Tibial nerve (tissue), 4 donors: ENCODE measurements around the gene ATP13A2. TPM values are rescaled to one million over a fixed set of nuclear protein-coding genes. Genes with fewer than 3 reads are reported as not detected.

Experiments
- DNase-seq, 2 donors: peaks; one replicate each; pipeline ENCODE4 v3.0.0-alpha.2; 2019; ENCODE audit warnings: low spot score in 2 of 2
- H3K27ac ChIP-seq, 4 donors: fragments of 200-600 bp; sonication (generic) in 3 of 4; one replicate each; pipeline ENCODE4 v1.5.1; 2017 to 2019; ENCODE audit warnings: mild to moderate bottlenecking in 1 of 4
- H3K27me3 ChIP-seq, 2 donors: fragments of 200-600 bp; sonication (generic) in 1 of 2; one replicate each; pipeline versions ENCODE4 v1.5.1 to v1.6.0; 2017 to 2019
- H3K36me3 ChIP-seq, 3 donors: fragments of 200-600 bp; sonication (generic); one replicate each; pipeline ENCODE4 v1.5.1; 2018 to 2019
- H3K4me1 ChIP-seq, 4 donors: fragments of 200-600 bp; sonication (generic) in 3 of 4; one replicate each; pipeline ENCODE4 v1.5.1; 2017 to 2019
- H3K4me3 ChIP-seq, 4 donors: fragments of 200-600 bp; sonication (generic) in 3 of 4; one replicate each; pipeline ENCODE4 v1.5.1; 2017 to 2019; ENCODE audit warnings: mild to moderate bottlenecking in 1 of 4, moderate library complexity in 1 of 4
- H3K9me3 ChIP-seq, 4 donors: fragments of 200-600 bp; sonication (generic) in 3 of 4; one replicate each; pipeline ENCODE4 v1.5.1; 2017 to 2019
- CTCF ChIP-seq, 5 experiments: fragments of 200-600 bp in 3 of 5; fragments of 450-650 bp in 2 of 5; sonication (generic) in 3 of 5; IDR thresholded peaks; one replicate each; pipeline ENCODE4 v1.5.1; 2016 to 2019; ENCODE audit warnings: antibody characterized with exemption in 5 of 5, mild to moderate bottlenecking in 3 of 5, moderate library complexity in 2 of 5
- EP300 ChIP-seq, 2 donors: sonication (generic); formaldehyde crosslinking; IDR thresholded peaks; one replicate each; pipeline ENCODE4 v1.6.1; 2017; ENCODE audit warnings: antibody characterized with exemption in 2 of 2, mild to moderate bottlenecking in 1 of 2
- POLR2A ChIP-seq, 2 donors: fragments of 450-650 bp; IDR thresholded peaks; one replicate each; pipeline ENCODE4 v1.6.1; 2017; ENCODE audit warnings: antibody characterized with exemption in 2 of 2, mild to moderate bottlenecking in 2 of 2, moderate library complexity in 2 of 2
- WGBS, 2 donors: methylation state at CpG; one replicate each; pipeline ENCODE4 v1.1.5; 2018; 5-methylcytosine and 5-hydroxymethylcytosine counted together
- total RNA-seq, 4 donors: library from RNA; depleted of rRNA; stranded (reverse); fragments of >200 nt; gene quantifications; one replicate each; pipeline ENCODE4 v1.1.0, GENCODE V29; 2016

ATP13A2 gene
- total RNA-seq, 4 donors from 2014 or later = 29.7 to 64.2 (median 42.1) TPM

DNA sequence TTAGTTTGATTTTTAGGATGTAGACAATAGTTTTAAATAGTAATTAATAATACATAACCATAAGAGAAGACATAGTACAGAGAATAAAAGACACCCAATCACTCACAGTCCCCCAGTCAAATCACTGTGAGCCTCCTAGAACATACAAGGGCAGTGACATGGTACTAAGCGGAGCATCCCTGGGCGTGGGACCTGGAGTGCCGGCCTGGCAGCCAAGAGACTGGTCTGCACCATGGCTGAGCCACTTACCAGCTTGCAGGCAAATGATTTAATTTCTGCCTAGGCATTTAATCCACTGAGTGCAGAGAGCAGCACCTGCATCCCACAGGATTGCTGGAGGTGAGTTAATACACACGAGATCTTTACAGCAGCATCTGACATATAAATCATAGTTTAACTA, 21.8 kb upstream of the ATP13A2 start:
- 85 to 94% methylated on average over 4 of the region's 4 CpGs for WGBS, 2 donors
- H3K4me1 ChIP-seq = peaks cover 0 to 4% (median 0%) of the 10 kb centered on the region in 4 donors
- no peak overlapping the region for H3K4me3 ChIP-seq
- TF ChIP-seq EP300 (IDR thresholded peaks at IDR 0.05) = no peak
- TF ChIP-seq POLR2A (IDR thresholded peaks at IDR 0.05) = no peak
- no peak for TF ChIP-seq CTCF (IDR thresholded peaks at IDR 0.05)
- H3K27ac ChIP-seq = no peak overlapping the region
- H3K9me3 ChIP-seq = no peaks in the 10 kb centered on the region
- no peak for DNase-seq
- peaks cover 0 to 38% (median 12%) of the 10 kb centered on the region in 3 donors for H3K36me3 ChIP-seq
- H3K27me3 ChIP-seq = no peaks in the 10 kb centered on the region

GRCh38 chr1:17032741-17033140, 21.0 kb upstream of the ATP13A2 start:
- WGBS, 2 donors = 71 to 73% methylated on average over 2 to 3 of the region's 3 CpGs
- H3K27ac ChIP-seq = no peak overlapping the region
- H3K4me1 ChIP-seq = peaks cover 0 to 12% (median 0%) of the 10 kb centered on the region in 4 donors
- DNase-seq = no peak
- H3K9me3 ChIP-seq = no peaks in the 10 kb centered on the region
- H3K4me3 ChIP-seq = no peak overlapping the region
- H3K36me3 ChIP-seq = peaks cover 0 to 38% (median 12%) of the 10 kb centered on the region in 3 donors
- no peak for TF ChIP-seq CTCF (IDR thresholded peaks at IDR 0.05)
- no peaks in the 10 kb centered on the region for H3K27me3 ChIP-seq

DNA sequence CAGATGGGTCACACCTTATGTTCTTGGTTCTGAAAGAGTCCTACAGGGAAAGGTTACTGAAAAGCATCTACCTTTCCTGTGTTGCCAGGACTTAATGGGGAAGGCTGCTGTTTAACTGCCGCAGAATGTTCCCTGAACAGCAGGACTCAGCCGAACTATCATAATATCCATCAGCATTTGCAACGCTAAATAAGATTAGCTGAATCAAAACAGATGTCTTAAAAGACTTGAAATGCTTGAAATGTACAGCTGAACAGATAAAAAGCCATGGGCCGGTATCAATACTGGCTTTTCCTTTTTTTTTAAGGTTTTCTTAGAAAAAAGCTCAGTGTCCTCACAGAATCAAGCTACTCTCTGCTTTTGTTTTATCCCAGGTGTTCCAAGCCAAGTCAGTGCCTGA, 19.7 kb upstream of the ATP13A2 start:
- H3K9me3 ChIP-seq = no peaks in the 10 kb centered on the region
- DNase-seq = no peak
- peaks cover 0 to 19% (median 0%) of the 10 kb centered on the region in 4 donors for H3K4me1 ChIP-seq
- H3K36me3 ChIP-seq = peaks cover 0 to 41% (median 21%) of the 10 kb centered on the region in 3 donors
- H3K4me3 ChIP-seq = no peak overlapping the region
- H3K27ac ChIP-seq = peak overlapping the region in 1 of 4 donors; percentile 32
- no peaks in the 10 kb centered on the region for H3K27me3 ChIP-seq
- no peak for TF ChIP-seq POLR2A (IDR thresholded peaks at IDR 0.05)
- no peak for TF ChIP-seq CTCF (IDR thresholded peaks at IDR 0.05)
- TF ChIP-seq EP300 (IDR thresholded peaks at IDR 0.05) = no peak
- 75 to 86% methylated on average over 4 of the region's 4 CpGs for WGBS, 2 donors

- H3K9me3 ChIP-seq = no peaks in the 10 kb centered on the region
- peaks cover 0 to 19% (median 0%) of the 10 kb centered on the region in 4 donors for H3K4me1 ChIP-seq
- DNase-seq = no peak
- H3K27me3 ChIP-seq = no peaks in the 10 kb centered on the region
- TF ChIP-seq EP300 (IDR thresholded peaks at IDR 0.05) = no peak
- TF ChIP-seq CTCF (IDR thresholded peaks at IDR 0.05) = no peak
- no peak for TF ChIP-seq POLR2A (IDR thresholded peaks at IDR 0.05)
- peaks cover 0 to 52% (median 26%) of the 10 kb centered on the region in 3 donors for H3K36me3 ChIP-seq
- no peak overlapping the region for H3K27ac ChIP-seq
- H3K4me3 ChIP-seq = no peak overlapping the region
- WGBS, 2 donors = 68 to 72% methylated on average over 4 of the region's 4 CpGs
Observed at GRCh38 chr1:17030206-17030605, 18.5 kb upstream of the ATP13A2 start.

DNA sequence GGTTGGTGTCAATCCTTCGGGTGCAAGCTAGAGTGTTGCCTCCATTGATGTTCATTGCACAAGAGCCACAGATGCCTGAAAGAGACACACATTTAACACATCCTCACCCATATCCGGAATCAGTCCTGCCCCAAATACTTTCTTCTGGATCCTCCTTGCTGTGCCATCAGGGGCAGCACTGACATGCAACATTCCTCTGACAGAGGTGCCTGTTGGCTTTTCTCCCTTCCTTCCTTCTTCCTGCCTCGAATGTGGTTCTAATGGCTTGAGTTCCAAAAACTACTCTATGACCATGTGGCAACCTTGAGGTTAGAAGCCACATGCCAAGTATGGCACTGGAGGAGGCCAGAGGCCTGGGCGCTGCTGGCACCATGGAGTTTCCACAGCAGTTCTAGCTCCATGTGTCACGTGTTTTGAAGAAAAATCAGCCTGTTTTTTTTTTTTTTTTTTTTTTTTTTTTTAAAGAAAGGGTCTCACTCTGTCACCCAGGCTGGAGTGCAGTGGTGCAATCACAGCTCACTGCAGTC, 17.0 kb upstream of the ATP13A2 start:
- WGBS, 2 donors = 66 to 69% methylated on average over 5 of the region's 5 CpGs
- Histone ChIP-seq H3K27me3 (no peaks in the 10 kb centered on the region), H3K4me1 (peaks cover 0 to 19% (median 0%) of the 10 kb centered on the region in 4 donors), H3K4me3 (no peak overlapping the region), H3K27ac (no peak overlapping the region), H3K9me3 (no peaks in the 10 kb centered on the region), H3K36me3 (peaks cover 0 to 67% (median 26%) of the 10 kb centered on the region in 3 donors)
- DNase-seq = no peak
- TF ChIP-seq EP300 (IDR thresholded peaks at IDR 0.05) = no peak
- no peak for TF ChIP-seq CTCF (IDR thresholded peaks at IDR 0.05)
